SK-N-MC (cell line): ENCODE data around the gene BCAR3.

Source experiments
- EZH2 ChIP-seq: fragments of 200-600 bp; sonication (generic); IDR thresholded peaks from one replicate; pipeline ENCODE4 v1.6.1; 2017; ENCODE audit warnings: antibody characterized with exemption
- FOXP2 ChIP-seq: optimal IDR thresholded peaks from 2 replicates; pipeline ENCODE3; 2011; ENCODE audit warnings: mild to moderate bottlenecking, moderate library complexity; ENCODE audit not compliant: insufficient read depth; ENCODE audit errors: extremely low read length, control extremely low read depth
- POLR2AphosphoS5 ChIP-seq: IDR thresholded peaks from 2 replicates; pipeline ENCODE4 v1.6.1; 2012; ENCODE audit warnings: mild to moderate bottlenecking, low read depth, low read length, borderline replicate concordance

DNA sequence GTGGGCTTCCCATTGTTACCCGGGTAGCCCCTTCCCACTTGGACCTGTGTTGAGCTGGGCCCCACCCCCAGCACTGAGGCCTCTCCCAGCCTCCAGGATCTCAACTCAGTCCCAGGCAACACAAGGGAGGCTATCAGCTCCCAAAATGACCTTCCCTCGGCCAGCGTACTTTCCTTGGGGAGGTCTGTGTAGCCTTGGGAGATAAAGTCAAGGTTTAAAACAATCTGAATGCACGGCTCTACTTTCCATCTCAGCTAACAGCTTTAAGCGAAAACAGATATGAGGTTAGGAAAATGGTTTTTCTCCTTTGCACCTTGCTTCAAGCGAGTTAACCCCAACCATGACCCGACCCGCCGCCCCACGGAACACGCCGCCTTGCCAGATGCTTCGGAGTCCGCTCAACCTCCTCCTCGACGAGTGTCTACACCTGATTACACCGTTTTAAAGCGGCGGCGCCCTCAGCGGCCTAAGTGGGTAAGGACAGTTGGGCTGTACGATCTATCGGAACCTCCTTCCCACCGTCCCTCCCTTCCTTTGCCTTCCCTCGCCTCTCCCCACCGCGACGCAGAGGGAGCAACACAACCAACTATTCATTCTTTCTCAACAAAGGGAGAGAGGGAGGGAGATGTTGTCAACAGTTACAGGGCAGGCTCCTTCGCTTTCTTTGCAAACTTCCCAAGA, 1.1 kb downstream of the BCAR3 start:
- no peak for TF ChIP-seq POLR2AphosphoS5
- TF ChIP-seq EZH2, result no peak
- no peak for TF ChIP-seq FOXP2
